Subcutaneous adipose tissue (tissue), 4 donors: ENCODE measurements around the gene DIP2C. TPM values are rescaled to one million over a fixed set of nuclear protein-coding genes. Genes with fewer than 3 reads are reported as not detected.

Source experiments
- total RNA-seq, 4 donors: library from RNA; depleted of rRNA; stranded (reverse); fragments of >200 nt; gene quantifications; one replicate each; pipeline ENCODE4 v1.1.0, GENCODE V29; 2016
- TF ChIP-seq, protein P1 (sequence below): fragments of 450-650 bp; IDR thresholded peaks from one replicate; pipeline ENCODE4 v1.5.1; 2016; ENCODE audit warnings: low read depth, mild to moderate bottlenecking, control low read depth, antibody characterized with exemption, moderate library complexity

The DIP2C gene
- total RNA-seq, 4 donors from 2014 or later: 32.1 to 64.0 (median 40.5) TPM

- TF ChIP-seq, protein P1, sequence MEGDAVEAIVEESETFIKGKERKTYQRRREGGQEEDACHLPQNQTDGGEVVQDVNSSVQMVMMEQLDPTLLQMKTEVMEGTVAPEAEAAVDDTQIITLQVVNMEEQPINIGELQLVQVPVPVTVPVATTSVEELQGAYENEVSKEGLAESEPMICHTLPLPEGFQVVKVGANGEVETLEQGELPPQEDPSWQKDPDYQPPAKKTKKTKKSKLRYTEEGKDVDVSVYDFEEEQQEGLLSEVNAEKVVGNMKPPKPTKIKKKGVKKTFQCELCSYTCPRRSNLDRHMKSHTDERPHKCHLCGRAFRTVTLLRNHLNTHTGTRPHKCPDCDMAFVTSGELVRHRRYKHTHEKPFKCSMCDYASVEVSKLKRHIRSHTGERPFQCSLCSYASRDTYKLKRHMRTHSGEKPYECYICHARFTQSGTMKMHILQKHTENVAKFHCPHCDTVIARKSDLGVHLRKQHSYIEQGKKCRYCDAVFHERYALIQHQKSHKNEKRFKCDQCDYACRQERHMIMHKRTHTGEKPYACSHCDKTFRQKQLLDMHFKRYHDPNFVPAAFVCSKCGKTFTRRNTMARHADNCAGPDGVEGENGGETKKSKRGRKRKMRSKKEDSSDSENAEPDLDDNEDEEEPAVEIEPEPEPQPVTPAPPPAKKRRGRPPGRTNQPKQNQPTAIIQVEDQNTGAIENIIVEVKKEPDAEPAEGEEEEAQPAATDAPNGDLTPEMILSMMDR: no peak
Observed at GRCh38 chr10:490256-490655, 199.2 kb downstream of the DIP2C start.

DNA sequence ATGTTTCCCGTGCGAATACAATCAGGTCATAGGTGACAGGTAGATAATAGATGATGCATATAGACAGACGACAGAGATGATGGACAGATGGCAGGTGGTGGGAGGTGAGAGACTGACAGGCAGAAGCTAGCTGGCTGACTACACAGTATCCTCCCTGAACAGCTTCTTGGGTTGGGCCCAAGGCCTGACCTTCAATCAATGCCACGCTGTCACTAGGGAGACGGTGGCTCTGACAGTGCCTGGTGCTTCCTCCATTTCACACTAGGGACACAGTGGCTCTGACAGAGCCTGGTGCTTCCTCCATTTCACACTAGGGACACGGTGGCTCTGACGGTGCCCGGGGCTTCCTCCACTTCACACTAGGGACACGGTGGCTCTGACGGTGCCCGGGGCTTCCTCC lies 200.1 kb downstream of the DIP2C start:
- TF ChIP-seq, protein P1: no peak

- TF ChIP-seq, protein P1: no peak
Observed at GRCh38 chr10:488933-489215, 200.6 kb downstream of the DIP2C start.

- TF ChIP-seq, protein P1: no peak
Observed at GRCh38 chr10:488081-488932, 201.2 kb downstream of the DIP2C start.

DNA sequence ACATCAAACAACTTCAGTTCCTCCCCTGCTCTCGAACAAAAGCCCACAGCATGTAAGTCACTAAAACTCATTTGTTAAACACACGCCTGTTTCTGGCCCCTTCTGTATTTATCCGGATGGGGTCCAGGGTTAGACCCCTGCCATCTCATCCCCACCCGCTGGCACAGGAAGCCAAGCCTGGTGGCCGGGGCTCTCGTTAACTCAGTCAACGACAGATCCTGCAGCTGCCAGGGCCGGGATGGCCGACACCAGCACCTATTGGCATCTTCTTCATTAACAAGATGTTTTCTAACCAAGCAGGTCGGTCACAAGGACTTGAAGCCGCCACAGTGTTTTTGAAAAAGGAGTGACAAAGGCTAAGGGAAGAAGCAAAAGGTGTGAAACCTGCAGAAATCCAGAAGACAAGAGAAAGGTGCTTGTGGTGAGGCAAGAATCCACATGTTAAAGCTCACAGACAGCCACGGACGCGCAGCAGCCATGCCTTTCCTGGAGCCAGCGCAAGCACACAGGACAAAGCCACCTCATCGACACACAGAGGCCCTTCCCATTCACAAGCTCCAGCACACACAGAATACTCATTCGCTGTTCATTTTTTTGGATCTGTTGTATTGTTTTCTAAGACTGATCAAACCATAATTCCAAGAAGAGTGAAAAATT lies 202.7 kb downstream of the DIP2C start:
- TF ChIP-seq, protein P1: no peak

GRCh38 chr10:486206-486605 lies 203.3 kb downstream of the DIP2C start:
- TF ChIP-seq, protein P1: no peak

DNA sequence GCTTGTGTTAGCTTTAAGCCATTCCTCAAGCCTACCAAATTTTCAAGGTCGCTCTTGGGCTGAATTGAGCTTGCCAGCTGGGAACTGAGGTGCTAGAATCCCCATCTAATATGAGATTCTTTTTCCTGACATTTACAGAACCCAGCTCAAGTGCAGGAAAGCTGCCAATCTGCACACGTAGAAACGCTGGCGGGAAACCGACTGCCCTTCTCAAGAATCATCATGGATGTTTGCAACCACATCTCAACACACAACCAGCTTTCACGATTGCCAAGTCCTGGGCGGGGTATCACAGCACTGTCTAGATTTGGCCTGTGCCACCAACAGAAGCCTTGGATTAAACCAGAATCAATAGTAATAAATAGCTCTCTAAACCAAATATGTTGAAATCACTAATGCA lies 203.7 kb downstream of the DIP2C start:
- TF ChIP-seq, protein P1: no peak
